ENCODE data around the gene THUMPD2. TPM values are rescaled to one million over a fixed set of nuclear protein-coding genes. Genes with fewer than 3 reads are reported as not detected.

THUMPD2 gene
- polyA plus RNA-seq, 1 donor from 2014 or later: 24.7 TPM

GRCh38 chr2:39762448-39762847 lies 16.6 kb downstream of the THUMPD2 start:
- H4K20me1 ChIP-seq (ENCODE audit: insufficient read depth): no peaks in the 10 kb centered on the region
- TF ChIP-seq TAF1 (IDR thresholded peaks at IDR 0.05; ENCODE audit: low read depth) (no peak), EP300 (conservative IDR thresholded peaks at IDR 0.05; ENCODE audit: poor library complexity, severe bottlenecking) (no peak), REST (IDR thresholded peaks at IDR 0.05; ENCODE audit: borderline replicate concordance) (no peak), MXI1 (conservative IDR thresholded peaks at IDR 0.05; ENCODE audit: poor library complexity, severe bottlenecking) (no peak), RAD21 (conservative IDR thresholded peaks at IDR 0.05) (no peak), CTCF (IDR thresholded peaks at IDR 0.05; ENCODE audit: poor library complexity, severe bottlenecking) (no peak), SMC3 (conservative IDR thresholded peaks at IDR 0.05; ENCODE audit: poor library complexity) (no peak), POLR2AphosphoS5 (IDR thresholded peaks at IDR 0.05) (no peak), EZH2 (IDR thresholded peaks at IDR 0.05; ENCODE audit: borderline replicate concordance, insufficient read depth, low read length, poor library complexity, severe bottlenecking) (no peak)
- H3K9ac ChIP-seq (ENCODE audit: low read length): no peak overlapping the region

GRCh38 chr2:39757156-39757555 lies 21.9 kb downstream of the THUMPD2 start:
- Histone ChIP-seq H3K79me2 (replicated peaks; ENCODE audit: insufficient read depth, low read length) (no peaks in the 10 kb centered on the region), H3K4me2 (ENCODE audit: low read length) (no peak overlapping the region), H3K27me3 (ENCODE audit: insufficient read depth, low read depth, low read length) (no peaks in the 10 kb centered on the region), H3K9me2 (ENCODE audit: insufficient read depth, low read length) (no peaks in the 10 kb centered on the region), H3K27ac (ENCODE audit: low read length) (no peak overlapping the region), H2AFZ (ENCODE audit: low read depth, low read length) (no peak overlapping the region), H3K9ac (ENCODE audit: low read length) (no peak overlapping the region), H3K9me3 (ENCODE audit: low read length) (no peaks in the 10 kb centered on the region), H3F3A (ENCODE audit: insufficient read depth, low read length, poor library complexity, severe bottlenecking) (no peaks in the 10 kb centered on the region), H3K36me3 (ENCODE audit: insufficient read depth, low read length) (peaks cover 6% of the 10 kb centered on the region), H4K20me1 (ENCODE audit: insufficient read depth) (no peaks in the 10 kb centered on the region), H3K4me3 (ENCODE audit: low read length) (no peak overlapping the region)
- TF ChIP-seq SMC3 (conservative IDR thresholded peaks at IDR 0.05; ENCODE audit: poor library complexity) (no peak), EZH2 (IDR thresholded peaks at IDR 0.05; ENCODE audit: borderline replicate concordance, insufficient read depth, low read length, poor library complexity, severe bottlenecking) (no peak), POLR2AphosphoS5 (IDR thresholded peaks at IDR 0.05) (no peak), TAF1 (IDR thresholded peaks at IDR 0.05; ENCODE audit: low read depth) (no peak), RAD21 (conservative IDR thresholded peaks at IDR 0.05) (no peak), REST (IDR thresholded peaks at IDR 0.05; ENCODE audit: borderline replicate concordance) (no peak), MXI1 (conservative IDR thresholded peaks at IDR 0.05; ENCODE audit: poor library complexity, severe bottlenecking) (no peak), EP300 (conservative IDR thresholded peaks at IDR 0.05; ENCODE audit: poor library complexity, severe bottlenecking) (no peak), CTCF (IDR thresholded peaks at IDR 0.05; ENCODE audit: poor library complexity, severe bottlenecking) (no peak)

More at GRCh38 chr2:39762448-39762847, 16.6 kb downstream of the THUMPD2 start:
- peaks cover 5% of the 10 kb centered on the region for H3K36me3 ChIP-seq (ENCODE audit: insufficient read depth, low read length)
- H3K9me3 ChIP-seq (ENCODE audit: low read length): no peaks in the 10 kb centered on the region
- no peak overlapping the region for H3K4me2 ChIP-seq (ENCODE audit: low read length)
- no peaks in the 10 kb centered on the region for H3K9me2 ChIP-seq (ENCODE audit: insufficient read depth, low read length)
- H3F3A ChIP-seq (ENCODE audit: insufficient read depth, low read length, poor library complexity, severe bottlenecking): no peaks in the 10 kb centered on the region
- no peaks in the 10 kb centered on the region for H3K27me3 ChIP-seq (ENCODE audit: insufficient read depth, low read depth, low read length)
- H3K79me2 ChIP-seq (replicated peaks; ENCODE audit: insufficient read depth, low read length): no peaks in the 10 kb centered on the region
- H3K4me3 ChIP-seq (ENCODE audit: low read length): no peak overlapping the region
- H3K27ac ChIP-seq (ENCODE audit: low read length): no peak overlapping the region
- no peak overlapping the region for H2AFZ ChIP-seq (ENCODE audit: low read depth, low read length)

Data from neural cell (in vitro differentiated cells).